ENCODE measurements around the gene PLIN5.
A peak's percentile ranks its signal among the peaks of the same experiment; 100 is the strongest.

Gene PLIN5, protein sequence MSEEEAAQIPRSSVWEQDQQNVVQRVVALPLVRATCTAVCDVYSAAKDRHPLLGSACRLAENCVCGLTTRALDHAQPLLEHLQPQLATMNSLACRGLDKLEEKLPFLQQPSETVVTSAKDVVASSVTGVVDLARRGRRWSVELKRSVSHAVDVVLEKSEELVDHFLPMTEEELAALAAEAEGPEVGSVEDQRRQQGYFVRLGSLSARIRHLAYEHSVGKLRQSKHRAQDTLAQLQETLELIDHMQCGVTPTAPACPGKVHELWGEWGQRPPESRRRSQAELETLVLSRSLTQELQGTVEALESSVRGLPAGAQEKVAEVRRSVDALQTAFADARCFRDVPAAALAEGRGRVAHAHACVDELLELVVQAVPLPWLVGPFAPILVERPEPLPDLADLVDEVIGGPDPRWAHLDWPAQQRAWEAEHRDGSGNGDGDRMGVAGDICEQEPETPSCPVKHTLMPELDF
- 0.14 to 0.24 reads per million in 2 donors for total RNA-seq

DNA sequence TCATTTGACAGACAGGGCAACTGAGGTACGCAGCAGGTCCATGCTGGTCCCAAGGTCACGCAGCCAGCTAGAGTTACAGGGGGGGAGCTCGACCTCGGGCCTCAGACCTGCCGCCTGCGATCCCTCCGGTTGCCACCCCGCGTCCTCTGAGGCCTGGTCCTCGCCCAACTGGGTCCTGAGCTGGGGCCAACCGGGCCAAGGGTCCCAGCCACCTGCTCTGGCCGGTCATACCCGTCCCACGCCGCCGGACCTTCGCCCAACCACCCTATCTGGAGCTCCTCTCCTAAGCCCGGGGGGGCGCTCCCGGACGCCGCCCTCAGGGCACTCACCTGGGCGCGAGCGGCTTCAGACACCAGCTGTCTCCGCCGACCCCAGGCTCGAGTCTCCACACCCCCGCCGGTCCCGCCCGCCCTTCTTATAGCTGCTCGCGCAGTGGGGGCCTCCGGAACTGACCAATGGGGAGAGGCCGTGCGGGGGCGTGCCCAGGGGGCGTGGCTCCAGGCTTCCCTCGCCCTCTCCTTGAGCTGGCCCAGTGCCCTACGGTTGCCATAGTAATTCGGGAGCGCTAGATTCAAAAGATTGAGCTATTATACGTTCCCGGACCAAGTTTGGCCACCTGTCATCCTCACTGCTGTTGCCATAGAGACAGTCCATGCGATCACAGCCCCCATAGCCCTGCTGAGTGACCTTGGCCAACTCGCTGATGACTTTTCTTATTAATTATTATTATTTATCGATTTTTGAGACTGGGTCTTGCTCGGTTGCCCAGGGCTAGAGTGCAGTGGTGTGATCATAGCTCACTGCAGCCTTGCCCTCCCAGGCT lies at the start of gene PLIN5:
Gene PLIN5, minus strand, starts transcription at position 389 of the 823 bp plus-strand sequence. CDS start 1,150 bp downstream, outside the sequence.
- peak; percentile 12 for DNase-seq

DNA sequence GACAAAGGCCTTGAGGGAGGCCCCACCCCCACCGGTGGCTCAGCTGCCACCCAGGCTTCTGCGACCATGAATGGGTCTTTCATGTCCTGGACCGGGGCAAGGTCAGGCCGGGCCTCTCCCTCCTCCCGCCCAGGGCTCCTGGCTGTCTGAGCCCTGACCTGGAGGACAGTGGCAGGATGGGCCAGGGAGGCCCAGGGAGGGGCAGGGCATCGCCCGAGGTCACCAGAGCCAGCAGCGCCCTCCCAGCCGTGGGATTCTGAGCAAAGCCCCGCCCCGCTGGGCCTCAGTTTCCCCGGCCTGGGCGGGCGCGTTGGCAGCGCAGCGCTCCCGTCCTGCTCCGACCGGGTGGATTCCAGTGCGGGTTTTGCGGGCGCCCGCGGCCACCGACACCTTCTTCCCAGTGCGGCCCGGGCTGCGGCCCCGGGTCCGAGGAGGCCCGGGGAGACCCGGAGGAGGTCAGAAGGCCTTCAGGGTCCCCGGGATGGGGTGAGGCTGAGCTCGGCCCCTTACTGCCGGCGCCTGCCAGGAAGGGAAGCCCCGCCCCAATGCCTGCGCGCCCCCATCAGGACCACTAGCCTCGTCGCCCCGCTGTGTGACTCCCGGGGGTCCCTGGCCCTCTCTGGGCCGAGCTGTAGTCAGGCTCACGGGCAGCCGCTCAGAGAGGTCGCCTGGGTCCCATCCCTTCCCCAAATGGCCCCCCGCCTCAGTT lies 49.1 kb upstream of the PLIN5 start:
- no peak for DNase-seq

DNA sequence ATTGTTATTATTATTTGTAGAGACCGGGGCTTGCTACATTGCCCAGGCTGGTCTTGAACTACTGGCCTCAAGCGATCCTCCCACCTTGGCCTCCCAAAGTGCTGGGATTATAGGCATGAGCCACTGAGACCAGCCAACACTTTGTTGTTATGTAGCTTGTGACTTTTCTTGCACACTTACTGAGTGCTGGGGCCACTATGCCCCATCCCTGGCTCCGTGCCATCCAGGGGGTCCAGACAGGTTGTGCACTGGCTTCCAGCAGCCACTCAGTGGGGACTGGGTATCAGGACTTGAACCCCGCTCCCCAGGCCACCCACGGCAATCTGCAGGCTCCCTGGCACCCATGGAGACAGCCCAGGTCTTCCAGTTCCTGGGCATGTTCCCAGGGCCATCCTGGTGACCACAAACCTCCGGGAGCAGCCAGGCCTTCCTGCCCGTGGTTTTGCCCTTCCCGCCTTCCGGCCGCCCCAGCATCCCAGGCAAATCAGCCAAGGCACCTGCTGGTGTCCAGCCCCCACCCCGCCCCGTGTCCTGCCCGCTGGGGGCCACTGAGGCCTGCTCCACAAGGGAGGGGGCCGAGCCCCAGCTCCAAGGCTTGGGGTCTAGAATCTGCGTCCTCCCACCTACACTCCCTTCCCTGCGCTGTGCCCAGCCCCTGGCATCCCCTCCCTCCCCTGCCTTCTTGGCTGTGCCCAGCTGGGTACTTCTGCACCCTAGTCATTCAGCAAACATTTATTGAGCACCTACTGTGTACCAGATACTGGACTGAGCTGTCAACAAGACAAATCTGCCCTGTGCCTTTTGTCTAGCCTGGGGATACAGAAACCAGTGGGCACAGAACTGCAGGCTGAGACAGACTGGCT lies 48.2 kb upstream of the PLIN5 start:
- DNase-seq, result no peak

DNA sequence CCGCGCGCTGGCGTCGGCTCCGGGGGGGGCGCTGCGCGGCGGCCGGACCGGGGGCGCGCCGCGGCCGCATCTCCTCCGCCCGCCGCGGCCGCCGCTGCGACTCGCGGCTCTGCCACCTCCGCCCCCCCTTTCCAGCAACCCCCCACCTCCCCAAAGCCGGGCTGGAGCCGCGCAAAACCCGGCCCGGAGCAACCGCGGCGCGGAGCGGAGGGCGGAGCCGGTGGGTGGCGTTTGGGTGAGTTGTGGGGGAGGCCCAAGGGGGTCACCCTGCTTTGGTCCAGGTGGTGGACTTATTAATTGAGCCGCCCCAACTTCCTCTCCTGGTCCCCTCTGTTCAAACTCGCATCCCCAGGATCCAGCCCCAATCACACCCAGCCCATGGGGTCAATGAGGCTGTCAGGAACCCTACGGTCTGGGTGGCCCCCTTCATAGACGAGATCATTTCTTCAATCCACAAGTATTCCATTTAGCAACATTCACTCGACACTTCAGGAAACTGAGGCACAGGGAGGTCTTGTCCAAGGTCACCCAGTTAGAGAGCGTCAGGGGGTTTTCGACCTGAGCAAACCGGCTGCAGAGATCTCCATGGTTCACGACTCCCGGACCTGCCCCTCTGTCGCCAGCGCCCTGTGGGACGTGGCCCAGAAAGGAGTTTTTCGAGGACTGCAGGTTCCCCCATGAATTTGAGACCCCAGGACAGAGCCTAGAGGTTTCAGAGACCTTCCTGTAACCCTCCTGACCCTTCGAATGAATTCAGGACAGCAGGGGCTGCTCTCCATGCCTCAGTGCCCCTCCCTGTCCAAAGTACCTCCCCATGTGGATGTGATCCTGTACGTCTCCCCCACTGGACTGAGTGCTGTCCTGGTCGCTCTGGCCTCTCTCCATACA lies 46.9 kb upstream of the PLIN5 start:
- no peak for DNase-seq

DNA sequence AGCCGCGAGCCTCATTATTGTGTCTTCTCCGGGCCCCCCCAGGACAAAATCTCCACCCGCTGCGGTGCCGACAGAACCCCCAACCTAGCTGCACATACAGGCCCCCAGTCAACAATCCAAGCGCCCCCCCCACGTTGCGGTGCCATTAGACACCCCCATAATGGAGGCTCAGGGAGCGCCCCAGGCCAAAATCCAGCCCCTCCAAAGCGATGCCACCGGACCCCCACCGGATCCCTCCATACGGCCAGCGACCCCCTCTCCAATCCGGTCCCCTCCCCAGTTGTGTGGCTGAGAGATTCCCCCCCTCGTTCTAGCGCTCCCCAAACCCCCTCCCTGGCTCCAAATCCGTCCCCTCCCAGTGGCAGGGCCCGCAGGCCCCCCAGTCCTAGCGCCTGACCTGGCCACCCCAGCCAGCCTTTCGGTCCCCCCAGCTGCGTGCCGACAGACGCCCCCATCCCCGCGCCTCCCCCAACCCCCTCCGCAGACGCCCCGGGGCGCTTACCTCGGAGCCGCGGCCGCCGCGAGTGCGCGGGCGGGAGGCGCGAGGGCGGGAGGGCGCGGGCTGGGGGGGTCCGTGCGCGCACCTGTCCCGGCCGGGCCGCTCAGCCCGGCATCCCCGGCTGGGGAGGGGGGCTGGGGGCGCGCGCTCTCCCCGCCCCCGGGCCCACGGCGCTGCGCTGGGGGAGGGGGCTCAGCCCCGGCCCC lies 46.1 kb upstream of the PLIN5 start:
- DNase-seq, result no peak

DNA sequence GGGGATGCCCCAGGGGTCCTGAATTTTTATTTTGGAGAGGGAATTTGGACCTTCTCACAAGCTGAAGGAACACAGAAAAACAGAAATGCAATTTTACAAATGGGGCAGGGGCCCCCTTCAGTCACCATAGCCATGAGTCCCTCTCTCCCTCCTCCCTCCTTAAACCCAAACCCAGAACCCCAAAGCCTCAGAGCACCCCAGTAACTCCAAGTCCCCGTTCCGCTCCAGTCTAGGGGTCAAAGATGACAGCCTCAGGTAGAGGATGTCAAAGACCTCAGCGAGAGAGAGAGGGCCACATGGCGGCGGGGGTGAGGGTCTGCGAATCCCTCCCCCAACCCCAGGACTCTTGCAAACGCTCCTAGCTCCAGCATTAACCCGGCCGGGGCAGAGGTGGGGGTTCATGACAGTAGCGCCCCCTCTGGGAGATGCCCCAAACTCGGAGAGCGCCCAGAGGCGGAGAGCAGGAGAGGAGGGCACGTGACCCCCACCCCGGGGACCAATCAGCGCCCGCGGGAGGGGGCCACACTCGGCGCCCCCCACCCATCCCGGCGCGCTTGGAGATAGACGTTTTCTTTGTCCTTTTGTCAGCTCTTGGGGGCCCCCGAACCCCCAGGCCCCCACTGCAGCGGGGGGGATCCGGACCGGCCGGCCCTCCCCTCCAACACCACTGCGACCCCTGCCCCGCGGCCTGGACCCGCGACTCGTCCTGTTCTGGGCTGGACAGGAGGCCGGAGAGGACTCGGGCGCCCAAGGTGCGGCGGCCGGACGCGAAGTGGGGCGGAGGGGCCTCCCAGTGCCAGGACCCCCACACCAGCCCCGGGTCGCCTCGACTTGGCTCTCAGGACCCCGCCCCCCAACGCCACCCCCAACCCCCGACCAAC lies 45.2 kb upstream of the PLIN5 start:
- DNase-seq, result no peak

DNA sequence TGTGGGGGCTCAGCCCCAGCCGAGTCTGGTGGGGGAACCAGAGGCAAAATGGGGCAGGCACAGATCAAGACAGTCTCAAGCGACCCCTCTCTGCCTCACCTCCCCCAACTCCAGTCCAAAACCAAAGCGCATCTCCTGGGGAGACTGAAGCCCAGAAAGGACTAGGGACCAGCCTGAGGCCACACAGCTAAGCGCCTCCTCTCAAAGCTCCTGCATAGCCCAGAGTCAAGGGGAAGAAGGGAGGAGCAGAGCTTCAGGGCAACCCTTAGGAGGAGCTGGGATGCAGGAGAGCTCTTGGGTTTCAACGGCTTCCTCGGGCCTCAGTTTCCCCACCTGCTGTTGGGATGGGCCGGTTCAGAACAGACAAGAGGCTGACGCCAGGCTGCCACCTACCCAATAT lies 44.4 kb upstream of the PLIN5 start:
- DNase-seq, result no peak

DNA sequence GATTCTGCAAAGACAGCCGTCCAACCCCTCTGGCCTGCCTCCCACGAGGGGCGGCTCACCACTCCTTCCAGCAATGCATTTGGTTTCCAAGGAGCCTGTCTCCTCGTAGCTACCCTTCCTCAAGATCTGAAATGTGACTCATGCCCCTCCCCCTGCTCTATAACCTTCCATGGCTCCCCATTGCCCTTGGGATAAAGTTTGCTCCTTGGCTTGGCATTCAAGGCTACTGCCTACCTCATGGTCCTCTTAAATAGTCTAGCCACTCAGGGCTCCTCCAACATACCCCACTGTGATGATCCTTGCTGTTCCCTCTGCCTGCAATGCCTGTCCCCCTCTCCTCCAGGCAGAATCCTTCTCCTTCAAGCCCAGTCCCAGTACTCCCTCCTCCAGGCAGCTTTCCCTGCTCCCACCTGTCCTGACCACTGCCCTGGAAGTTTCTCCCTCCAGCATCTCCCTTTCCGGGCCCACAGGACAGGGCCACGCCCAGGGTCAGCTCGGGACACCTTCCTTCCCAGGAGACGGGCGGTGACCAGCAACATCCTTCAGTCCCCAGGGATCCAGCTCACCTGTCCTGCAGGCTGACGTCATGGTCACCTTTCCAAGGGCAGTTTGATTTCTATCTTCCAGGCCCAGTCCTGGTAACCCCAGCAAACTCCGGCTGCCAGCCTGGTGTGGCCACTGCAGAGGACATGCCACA lies 43.7 kb upstream of the PLIN5 start:
- DNase-seq, result no peak

DNA sequence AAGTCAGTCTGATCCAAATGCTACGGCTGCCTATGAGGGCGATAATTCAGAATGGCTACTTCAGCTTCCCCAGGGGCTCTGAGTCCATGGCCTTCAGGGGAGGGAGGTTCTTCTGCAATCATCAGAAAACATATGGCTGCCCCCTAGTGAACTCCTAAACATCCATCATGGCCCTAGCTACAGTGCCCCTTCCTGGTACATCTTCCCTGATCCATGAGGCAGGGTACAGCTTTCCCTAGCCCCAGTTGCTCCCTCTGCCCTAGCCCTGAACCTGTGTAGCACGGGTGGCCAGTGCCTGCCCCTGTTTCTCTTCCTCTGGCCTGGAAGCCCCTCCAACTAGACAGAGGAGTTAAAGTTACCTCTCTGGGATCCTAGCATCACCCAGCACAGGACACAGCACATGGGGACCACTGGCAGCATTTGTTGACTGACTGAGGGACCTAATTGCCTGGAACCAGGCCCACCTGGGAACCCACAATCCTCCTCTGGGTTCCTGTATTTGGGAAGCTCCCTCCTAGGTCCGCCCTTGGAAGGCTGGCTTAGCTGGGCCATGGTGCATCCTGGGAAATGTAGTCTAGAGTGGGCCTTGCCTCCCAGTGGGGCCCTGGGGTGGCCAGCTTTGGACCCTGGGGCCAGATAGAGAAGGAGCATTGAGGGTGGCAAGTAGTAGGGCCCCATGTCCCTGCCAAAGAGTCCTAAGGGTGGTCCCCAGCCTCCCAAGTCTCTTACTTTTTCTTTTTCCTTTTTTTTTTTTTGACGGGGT lies 42.2 kb upstream of the PLIN5 start:
- DNase-seq, result no peak

DNA sequence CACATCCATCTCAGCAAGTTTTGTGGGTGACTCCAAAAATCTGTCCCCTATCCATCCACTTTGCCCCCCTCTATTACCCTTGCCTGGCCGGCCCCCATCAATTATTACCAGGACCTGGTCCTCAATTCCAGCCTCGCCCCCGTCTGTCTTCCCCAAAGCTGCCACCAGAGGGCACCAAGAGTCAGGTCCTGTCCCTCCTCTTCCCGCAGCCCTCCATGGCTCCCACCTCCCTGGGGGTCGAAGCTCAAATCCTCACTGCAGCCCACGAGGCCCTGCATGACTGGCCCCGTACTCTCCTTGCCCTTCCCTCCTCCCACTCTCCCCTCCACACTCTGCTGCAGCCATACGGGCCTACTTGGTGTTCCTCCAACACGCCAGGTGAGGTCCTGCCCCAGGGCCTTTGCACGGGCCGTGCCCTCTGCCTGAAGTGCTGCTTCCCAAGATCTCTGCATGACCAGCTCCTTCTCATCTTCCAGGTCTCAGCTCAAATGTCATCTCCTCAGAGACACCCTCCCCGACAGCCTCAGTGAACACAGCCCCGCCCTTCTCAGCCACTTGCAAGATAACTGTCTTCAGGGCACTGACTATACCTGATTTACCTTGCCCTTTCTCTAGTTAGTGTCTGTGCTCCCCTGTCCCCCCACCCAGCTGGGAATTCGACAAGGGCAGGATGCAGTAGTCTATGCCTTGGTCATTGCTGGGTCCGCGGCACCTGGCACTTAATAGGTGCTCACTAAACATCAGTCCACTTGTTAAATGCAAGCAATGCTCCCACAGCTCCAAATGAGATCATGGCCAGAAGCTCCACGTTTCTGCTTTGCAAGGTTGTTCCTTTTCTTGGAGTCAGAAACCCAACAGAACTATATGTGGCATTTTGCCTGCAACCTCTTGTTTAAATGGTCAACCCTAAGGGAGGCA lies 41.3 kb upstream of the PLIN5 start:
- DNase-seq, result peak; percentile 76

DNA sequence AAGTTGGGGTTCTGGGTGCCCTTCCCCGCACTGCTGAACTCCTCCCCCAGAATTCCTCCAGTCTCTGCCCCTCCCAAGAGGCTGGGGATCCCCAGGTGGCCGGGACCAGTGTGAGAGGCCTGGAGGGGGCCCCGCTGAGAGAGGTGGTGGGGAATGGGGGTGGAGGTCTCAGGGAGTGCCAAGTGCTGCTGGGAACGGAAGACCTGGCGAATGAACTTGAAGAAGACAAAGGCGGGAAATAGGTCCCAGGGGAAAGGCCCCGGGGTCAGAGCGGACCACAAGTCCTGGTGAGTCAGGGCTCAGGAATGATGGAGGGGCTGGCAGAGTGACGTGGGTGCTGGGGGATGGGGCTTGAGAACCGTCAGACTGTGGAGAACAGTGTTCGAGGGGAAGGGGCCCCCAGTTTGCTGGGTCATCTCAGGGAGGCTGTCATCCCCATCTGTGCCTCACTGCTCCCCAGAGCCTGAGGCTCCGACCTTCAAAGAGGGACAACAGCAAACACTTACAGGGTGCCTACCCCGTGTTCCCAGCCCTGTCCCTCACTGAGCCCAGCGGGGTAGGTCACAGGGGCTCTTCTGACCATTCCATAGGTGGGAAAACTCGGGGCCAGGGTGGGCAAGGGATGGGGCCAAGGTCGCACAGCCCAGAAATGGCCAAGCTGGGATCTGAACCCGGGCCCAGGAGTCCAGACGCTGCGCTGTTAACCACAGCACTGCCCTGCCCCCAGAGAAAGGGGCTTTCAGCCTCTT lies 40.4 kb upstream of the PLIN5 start:
- DNase-seq, result no peak

DNA sequence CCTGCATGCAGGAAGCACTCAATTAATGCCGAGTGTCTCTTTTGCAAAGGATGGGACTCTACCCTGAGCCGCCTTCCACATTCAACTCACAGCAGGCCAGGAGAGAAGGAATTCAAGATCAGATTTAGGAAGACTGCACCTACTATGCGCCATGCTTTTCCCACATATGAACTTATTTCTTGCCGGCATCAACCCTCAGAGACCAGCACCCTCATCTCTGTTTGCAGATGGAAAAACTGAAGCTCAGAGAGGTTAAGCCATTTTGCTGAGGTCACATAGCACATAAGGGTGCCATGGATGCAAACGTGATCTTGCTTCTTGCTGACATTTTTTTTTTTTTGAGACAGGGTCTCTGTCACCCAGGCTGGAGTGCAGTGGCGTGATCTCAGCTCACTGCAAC lies 38.7 kb upstream of the PLIN5 start:
- no peak for DNase-seq

DNA sequence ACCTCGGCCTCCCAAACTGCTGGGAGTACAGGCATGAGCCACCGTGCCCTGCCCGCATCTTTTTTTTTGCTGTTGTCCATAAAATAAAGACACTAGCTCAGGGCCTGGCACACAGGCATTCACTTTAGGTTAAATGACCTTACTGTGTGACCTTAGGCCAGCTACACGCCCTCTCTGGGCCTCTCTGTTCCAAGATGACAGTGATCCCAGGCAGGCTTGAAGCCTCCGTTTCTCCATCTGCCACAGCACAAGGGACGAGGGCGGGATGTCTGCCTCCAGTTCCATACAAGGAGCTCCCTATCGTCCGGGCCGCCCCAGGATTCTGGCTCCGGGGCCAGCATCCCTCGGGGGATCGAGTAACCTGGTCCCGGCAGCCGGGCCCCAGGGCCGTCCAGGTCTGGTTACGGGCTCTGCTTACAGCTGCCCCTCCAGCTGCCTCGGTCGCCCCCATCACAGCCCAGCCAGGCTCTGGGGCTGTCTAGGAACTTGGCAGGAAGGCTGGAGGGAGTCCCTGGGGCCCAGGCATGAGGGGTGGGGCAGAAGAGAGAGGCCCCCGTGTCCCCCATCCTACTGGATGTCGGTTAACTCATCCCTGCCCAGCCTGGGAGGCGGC lies 36.4 kb upstream of the PLIN5 start:
- DNase-seq, result no peak

DNA sequence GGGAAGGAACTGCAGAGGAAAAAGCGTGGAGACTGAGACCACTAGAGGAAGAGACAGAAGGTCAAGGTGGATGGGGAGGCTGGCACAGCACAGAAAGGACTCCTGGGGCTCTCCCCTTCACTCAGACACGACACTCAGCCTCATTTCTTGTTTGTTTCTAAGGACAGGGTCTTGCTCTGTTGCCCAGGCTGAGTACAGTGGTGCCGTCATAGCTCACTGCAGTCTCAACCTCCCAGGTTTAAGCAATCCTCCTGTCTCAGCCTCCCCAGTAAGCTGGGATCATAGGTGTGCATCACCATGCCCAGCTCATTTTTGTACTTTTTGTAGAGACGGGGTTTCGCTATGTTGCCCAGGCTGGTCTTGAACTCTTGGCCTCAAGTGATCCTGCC lies 35.9 kb upstream of the PLIN5 start:
- no peak for DNase-seq

DNA sequence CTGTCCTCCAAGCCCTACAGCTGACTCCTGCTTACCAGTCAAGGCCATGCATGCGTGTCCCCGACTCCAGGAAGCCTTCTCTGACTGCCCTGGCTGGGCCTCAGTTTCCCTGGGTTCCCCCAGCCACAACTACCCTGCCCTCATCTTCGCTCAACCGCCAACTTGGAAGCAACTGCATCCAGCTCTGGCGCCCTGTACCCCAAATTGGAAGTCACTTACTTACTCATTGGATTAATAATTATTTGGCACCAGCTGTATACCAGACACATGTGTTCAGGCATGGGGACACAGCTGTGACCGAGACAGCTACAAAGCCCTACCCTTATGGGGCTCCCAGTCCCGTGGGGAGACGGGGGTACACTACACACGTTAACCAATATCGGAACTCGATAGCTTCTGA lies 35.4 kb upstream of the PLIN5 start:
- no peak for DNase-seq

DNA sequence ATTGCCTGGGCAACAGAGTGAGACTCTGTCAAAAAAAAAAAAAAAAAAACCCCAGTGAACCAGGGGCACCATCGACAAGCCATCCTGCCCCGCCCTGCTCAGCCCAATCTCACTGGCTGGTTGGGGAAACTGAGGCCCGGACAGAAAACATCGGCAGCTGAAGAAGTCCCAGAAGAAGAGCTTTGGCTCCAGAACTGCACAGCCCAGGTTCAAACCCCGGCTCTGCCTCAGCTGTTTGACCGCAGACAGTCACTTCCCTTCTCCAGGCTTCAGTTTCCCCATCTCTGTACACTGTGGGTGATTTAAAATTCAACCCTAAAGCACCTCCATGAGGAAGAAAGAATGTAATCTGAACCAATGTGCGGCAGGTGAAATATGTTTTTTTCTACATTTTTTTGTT lies 33.9 kb upstream of the PLIN5 start:
- DNase-seq, result no peak

All from T-helper 9 cell (primary cell).